AG10803 (cell line): Measurements from ENCODE around the gene OSGIN1.

Experiments
- DNase-seq: peaks from one replicate; pipeline ENCODE4 v3.0.0; 2010; ENCODE audit warnings: low read depth
- H3K4me3 ChIP-seq: 2 replicates; pipeline ENCODE4 v1.5.1; 2011; ENCODE audit warnings: mild to moderate bottlenecking, low read length, control low read depth
- TF ChIP-seq, protein P1 (sequence below): conservative IDR thresholded peaks from 2 replicates; pipeline ENCODE4 v1.5.1; 2011; ENCODE audit warnings: mild to moderate bottlenecking, low read length, control low read depth, inconsistent platforms

The OSGIN1 gene

DNA sequence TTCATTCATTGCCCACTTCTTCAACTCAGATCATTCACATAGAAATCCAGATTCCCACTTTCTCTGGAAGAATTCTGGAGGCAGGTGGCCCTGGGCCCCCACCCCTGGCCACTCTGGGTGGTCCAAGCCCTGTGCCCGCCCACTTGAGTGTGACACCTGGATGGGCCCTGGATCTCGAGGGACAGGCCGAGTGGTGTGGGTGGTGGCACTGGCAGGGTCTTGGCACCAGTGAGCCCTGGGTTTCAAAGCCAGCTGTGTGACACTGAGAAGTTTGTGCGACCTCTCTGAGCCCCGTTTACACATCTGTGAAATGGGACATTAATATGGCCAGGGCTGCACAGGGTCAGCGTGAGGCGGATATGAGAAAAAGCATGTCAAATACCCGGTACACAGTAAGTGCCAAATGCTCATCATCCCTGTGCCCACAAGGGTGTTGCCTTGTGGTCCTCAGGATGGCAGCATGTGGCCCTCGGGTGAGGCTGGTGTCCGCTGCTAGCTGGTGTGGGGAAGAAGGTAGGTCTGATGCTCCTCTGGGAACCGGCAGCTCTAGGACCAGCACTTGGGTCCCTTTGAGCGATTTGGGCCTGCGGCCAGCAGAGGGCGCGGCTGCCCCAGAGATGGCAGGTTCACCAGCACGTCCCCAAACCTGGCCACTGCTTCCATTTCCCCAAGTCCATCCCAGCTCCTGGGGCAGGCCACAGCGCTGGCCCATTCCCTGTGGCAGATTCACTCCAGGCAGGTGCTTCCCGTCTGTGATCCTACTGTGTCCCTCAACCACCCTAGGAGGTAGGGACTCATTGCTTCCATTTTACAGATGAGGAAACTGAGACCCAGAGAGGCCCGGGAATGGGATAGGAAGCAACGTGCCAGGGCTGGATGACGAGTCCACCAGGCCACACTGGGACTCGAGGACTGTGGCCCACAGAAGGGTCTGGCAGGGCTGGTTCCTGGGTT, 3.6 kb downstream of the OSGIN1 start:
- no peak overlapping the region for H3K4me3 ChIP-seq
- DNase-seq, result peak; percentile 69
- TF ChIP-seq, protein P1, sequence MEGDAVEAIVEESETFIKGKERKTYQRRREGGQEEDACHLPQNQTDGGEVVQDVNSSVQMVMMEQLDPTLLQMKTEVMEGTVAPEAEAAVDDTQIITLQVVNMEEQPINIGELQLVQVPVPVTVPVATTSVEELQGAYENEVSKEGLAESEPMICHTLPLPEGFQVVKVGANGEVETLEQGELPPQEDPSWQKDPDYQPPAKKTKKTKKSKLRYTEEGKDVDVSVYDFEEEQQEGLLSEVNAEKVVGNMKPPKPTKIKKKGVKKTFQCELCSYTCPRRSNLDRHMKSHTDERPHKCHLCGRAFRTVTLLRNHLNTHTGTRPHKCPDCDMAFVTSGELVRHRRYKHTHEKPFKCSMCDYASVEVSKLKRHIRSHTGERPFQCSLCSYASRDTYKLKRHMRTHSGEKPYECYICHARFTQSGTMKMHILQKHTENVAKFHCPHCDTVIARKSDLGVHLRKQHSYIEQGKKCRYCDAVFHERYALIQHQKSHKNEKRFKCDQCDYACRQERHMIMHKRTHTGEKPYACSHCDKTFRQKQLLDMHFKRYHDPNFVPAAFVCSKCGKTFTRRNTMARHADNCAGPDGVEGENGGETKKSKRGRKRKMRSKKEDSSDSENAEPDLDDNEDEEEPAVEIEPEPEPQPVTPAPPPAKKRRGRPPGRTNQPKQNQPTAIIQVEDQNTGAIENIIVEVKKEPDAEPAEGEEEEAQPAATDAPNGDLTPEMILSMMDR, result peak; percentile 76

DNA sequence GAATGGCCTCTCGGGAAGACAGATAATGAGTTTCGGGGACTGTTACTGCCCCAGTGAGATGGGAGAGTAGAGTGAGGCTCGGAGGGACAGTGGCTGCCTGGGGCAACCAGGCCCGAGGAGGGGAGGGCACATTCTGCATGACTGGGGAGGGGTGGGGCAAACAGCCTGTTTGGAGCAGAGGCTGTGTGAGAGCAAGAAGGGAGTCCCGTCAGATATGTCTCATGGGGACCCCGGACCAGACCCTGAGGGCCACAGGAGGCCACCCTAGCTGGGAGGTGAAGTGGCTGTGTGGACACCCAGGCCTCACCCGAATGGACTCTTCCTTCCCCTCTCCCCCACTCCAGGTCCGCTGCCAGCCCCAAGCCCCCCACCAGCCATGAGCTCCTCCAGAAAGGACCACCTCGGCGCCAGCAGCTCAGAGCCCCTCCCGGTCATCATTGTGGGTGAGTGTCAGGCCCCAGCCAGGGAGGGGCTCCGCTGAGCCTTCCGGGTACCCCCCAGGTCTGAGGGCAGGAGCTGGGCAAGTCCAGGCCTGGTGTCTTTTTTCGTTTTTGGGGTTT, 4.3 kb downstream of the OSGIN1 start:
- TF ChIP-seq, protein P1, result no peak
- H3K4me3 ChIP-seq, result no peak overlapping the region
- no peak for DNase-seq

DNA sequence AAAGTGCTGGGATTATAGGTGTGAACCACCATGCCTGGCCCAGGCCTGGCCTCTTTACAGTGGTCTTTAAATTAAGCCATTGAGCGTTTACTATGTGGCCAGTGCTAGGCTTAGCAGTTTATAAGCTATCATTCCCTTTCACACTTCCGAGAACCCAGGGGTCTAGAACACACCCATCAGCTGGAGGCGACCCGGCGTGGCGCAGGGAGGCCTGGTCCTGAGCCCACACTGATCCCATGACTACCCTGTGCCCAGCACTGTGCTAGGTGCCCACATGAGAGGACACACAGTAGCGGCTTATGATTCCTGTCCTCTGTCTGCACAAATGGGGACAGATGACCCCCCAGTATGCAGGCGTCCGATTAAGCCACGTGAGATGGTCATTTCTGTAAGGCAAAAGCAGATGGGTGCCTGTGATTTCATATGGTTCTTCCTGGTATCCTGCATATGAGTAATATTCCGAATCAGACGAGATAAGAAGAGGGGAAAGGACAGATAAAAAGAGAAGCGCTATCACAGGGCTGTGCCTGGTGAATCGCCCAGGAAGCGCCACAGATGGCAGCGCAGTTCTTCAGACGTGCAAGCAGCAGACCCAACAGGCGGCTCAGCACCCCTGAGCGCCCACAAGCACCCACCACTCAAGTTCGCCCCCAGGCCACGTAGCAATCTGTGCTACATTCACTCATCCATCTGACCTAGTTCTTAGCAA, 5.3 kb downstream of the OSGIN1 start:
- no peak for DNase-seq
- TF ChIP-seq, protein P1, result no peak

DNA sequence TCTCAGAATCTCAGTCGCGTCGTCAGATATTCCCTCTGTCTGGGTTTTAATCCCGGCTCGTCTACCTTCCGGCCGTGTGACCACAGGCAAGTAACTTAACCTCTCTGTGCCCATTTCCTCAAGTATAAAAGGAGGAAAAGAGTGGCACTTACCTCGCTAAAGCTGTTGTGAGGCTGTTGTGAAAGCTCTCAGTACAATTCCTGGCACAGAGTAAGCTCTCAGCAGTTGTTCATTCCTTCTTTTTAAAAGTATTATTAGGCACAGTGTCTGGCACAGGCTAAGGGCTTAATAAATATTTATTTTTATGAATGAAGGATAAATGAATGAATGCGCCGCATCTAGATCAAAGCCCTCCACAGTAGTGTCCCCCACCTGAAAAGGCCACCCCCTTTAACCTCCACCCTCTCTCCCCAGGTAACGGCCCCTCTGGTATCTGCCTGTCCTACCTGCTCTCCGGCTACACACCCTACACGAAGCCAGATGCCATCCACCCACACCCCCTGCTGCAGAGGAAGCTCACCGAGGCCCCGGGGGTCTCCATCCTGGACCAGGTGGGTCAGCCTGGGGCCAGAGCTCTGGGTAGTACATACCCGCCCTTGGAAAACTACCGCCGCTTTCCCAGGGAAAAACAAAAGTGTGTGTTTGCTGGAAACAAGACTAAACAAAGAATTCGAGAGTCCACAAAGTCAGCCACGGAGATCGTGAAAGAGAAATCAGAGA, 6.0 kb downstream of the OSGIN1 start:
- no peak overlapping the region for H3K4me3 ChIP-seq
- no peak for DNase-seq
- TF ChIP-seq, protein P1, result no peak

More for the DNA sequence above, 5.3 kb downstream of the OSGIN1 start:
- H3K4me3 ChIP-seq, result no peak overlapping the region

DNA sequence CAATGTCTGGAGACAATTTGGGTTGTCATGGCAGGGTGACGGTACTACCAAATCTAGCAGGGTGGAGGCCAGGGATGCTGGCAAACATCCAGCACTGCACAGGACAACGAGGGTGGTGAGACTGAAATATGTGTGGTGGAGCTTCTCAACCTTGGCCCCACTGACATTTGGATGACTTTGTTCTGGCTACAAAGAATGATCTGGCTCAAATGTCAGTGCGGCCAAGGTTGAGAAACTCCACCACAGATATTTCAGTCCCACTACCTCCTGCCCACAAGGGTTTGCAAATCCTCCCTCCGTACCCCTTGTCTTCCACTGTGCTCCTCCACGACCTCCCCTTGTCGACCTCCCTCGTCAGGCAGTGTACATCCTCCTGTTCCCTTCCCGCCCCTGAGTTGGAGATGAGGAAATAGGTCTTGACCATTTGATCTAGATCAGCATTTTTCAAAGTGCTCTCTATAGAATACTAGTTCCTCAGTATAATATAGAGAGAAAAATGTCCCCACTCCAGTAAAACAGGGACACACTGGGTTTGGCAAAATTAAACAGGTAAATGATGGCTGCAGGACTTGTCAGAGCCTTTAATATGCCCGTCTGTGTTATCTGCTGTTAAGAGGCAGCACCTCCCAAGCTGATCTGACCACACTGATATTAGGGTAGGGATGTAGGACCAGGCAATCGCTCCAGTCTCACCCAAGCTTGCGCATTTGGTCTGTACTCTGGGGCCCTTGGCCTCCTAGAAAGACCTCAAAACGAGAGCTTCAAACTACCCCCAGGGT, 6.8 kb downstream of the OSGIN1 start:
- TF ChIP-seq, protein P1, result no peak
- no peak overlapping the region for H3K4me3 ChIP-seq
- DNase-seq, result no peak
